Spleen (tissue), 11 donors: ENCODE results near the gene FZD4. TPM values are rescaled to one million over a fixed set of nuclear protein-coding genes. Genes with fewer than 3 reads are reported as not detected.

Experiments used
- DNase-seq: peaks from one replicate; pipeline ENCODE4 v3.0.0-alpha.2; 2020
- H3K27ac ChIP-seq, 8 donors: fragments of 200-600 bp; sonication (generic) in 7 of 8; 1 replicate in 4 of 8; 2 replicates in 4 of 8; pipeline versions ENCODE4 v1.5.0 to v1.8.0; 2016 to 2021; ENCODE audit warnings: inconsistent platforms in 4 of 8, mild to moderate bottlenecking in 4 of 8, moderate library complexity in 1 of 8
- H3K27me3 ChIP-seq, 7 donors: fragments of 200-600 bp; sonication (generic) in 6 of 7; replicated peaks in 1 of 7; 1 replicate in 4 of 7; 2 replicates in 3 of 7; pipeline versions ENCODE4 v1.5.0 to v1.8.0; 2016 to 2021; ENCODE audit warnings: inconsistent platforms in 3 of 7, mild to moderate bottlenecking in 1 of 7
- H3K36me3 ChIP-seq, 6 donors: fragments of 200-600 bp; sonication (generic) in 5 of 6; 1 replicate in 4 of 6; 2 replicates in 2 of 6; pipeline versions ENCODE4 v1.5.0 to v1.8.0; 2016 to 2021; ENCODE audit warnings: inconsistent platforms in 2 of 6
- H3K4me1 ChIP-seq, 6 donors: fragments of 200-600 bp; sonication (generic) in 5 of 6; 1 replicate in 3 of 6; 2 replicates in 3 of 6; pipeline versions ENCODE4 v1.5.0 to v1.8.0; 2016 to 2021; ENCODE audit warnings: inconsistent platforms in 3 of 6
- H3K4me3 ChIP-seq, 8 donors: fragments of 200-600 bp; sonication (generic) in 7 of 8; 1 replicate in 4 of 8; 2 replicates in 4 of 8; pipeline versions ENCODE4 v1.5.0 to v1.8.0; 2016 to 2021; ENCODE audit warnings: inconsistent platforms in 4 of 8, mild to moderate bottlenecking in 4 of 8, moderate library complexity in 2 of 8
- H3K9me3 ChIP-seq, 8 donors: fragments of 200-600 bp; sonication (generic) in 7 of 8; 1 replicate in 4 of 8; 2 replicates in 4 of 8; pipeline versions ENCODE4 v1.5.0 to v1.8.0; 2016 to 2021; ENCODE audit warnings: inconsistent platforms in 4 of 8
- POLR2A ChIP-seq, 3 donors: fragments of 450-650 bp; IDR thresholded peaks; one replicate each; pipeline ENCODE4 v1.5.1; 2017; ENCODE audit warnings: antibody characterized with exemption in 3 of 3, mild to moderate bottlenecking in 1 of 3
- POLR2AphosphoS5 ChIP-seq, 3 donors: sonication (generic); formaldehyde crosslinking; IDR thresholded peaks; one replicate each; pipeline ENCODE4 v1.5.1; 2017; ENCODE audit warnings: antibody characterized with exemption in 3 of 3
- WGBS, 5 donors: extraction: QIAGEN DNeasy Blood & Tissue Kit in 3 of 5; methylation state at CpG; one replicate each; pipeline versions ENCODE4 v1.1.5 to v1.1.7; 2013 to 2018; 5-methylcytosine and 5-hydroxymethylcytosine counted together
- intact Hi-C: fragments of 100-400 bp; cut with DNase I; formaldehyde crosslinking; loops from one replicate; pipeline ENCODE4 v1.15.0; 2023; ENCODE audit warnings: low total_unique reads
- polyA plus RNA-seq, 3 donors: library from polyadenylated mRNA; stranded (reverse); fragments of 200-250 nt; gene quantifications; one replicate each; pipeline ENCODE4 v1.2.1, GENCODE V29; 2013
- total RNA-seq, 7 donors: library from RNA; depleted of rRNA in 3 of 7; stranded (reverse); fragments of >200 nt in 3 of 7; fragmentation: NEBNext Ultra II Directional in 4 of 7; extraction: Animal tissue kit (Norgen Biotek cat#: 25700) in 4 of 7; gene quantifications; one replicate each; pipeline versions ENCODE4 v1.1.0 to v1.2.1, GENCODE V29; 2016 to 2021
- TF ChIP-seq, protein P1 (sequence below), 11 experiments: fragments of 200-600 bp in 7 of 11; fragments of 450-650 bp in 4 of 11; sonication (generic) in 4 of 11; IDR thresholded peaks in 8 of 11; conservative IDR thresholded peaks in 3 of 11; 1 replicate in 7 of 11; 2 replicates in 4 of 11; pipeline versions ENCODE4 v1.4.0 to v1.8.0; 2016 to 2021; ENCODE audit warnings: antibody characterized with exemption in 11 of 11, inconsistent platforms in 4 of 11, mild to moderate bottlenecking in 1 of 11
- donor health status: healthy with polysubstance abuse.
- donor health status: DM: no; HTN: no; CAD: no; lungs with moderate emphysema.
- donor health status: DM: no; HTN: no; CAD: no.
- donor health status: Bipolar disorder and iron deficiency.
- donor health status: healthy.
- donor health status: DM: no; HTN: no; CAD: no.
- donor health status: DM: yes; HTN: yes; CAD: no.

The FZD4 gene
- total and polyA plus RNA-seq, 10 donors, result 3.0 to 46.7 (median 21.7) TPM

DNA sequence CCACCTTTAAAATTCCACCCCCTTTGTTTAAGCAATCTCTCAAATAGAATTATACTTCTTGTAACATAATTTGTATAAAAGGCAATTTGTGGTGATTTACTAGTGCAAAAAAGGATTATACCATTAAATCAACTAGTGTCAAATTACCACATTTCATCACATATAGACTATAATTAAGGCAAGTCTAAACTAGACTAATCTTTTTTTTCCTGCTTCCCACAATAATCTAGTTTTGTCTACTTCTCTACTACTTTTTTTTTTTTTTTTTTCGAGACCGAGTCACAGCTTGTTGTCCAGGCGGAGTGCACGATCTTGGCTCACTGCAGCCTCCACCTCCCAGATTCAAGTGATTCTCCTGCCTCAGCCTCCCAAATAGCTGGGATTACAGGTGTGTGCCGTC lies 36.1 kb upstream of the FZD4 start:
- intact Hi-C loops, result no loop called here
- no peak overlapping the region for H3K4me3 ChIP-seq
- H3K9me3 ChIP-seq, result no peaks in the 10 kb centered on the region
- 88 to 97% (median 95%) methylated on average over 5 of the region's 5 CpGs for WGBS, 5 donors
- no peak overlapping the region for H3K27ac ChIP-seq
- H3K4me1 ChIP-seq, result peaks cover 0 to 4% (median 0%) of the 10 kb centered on the region in 6 donors
- H3K36me3 ChIP-seq, result no peaks in the 10 kb centered on the region
- no peak for TF ChIP-seq POLR2A (IDR thresholded peaks at IDR 0.05)
- TF ChIP-seq POLR2AphosphoS5 (IDR thresholded peaks at IDR 0.05), result no peak
- TF ChIP-seq, protein P1, sequence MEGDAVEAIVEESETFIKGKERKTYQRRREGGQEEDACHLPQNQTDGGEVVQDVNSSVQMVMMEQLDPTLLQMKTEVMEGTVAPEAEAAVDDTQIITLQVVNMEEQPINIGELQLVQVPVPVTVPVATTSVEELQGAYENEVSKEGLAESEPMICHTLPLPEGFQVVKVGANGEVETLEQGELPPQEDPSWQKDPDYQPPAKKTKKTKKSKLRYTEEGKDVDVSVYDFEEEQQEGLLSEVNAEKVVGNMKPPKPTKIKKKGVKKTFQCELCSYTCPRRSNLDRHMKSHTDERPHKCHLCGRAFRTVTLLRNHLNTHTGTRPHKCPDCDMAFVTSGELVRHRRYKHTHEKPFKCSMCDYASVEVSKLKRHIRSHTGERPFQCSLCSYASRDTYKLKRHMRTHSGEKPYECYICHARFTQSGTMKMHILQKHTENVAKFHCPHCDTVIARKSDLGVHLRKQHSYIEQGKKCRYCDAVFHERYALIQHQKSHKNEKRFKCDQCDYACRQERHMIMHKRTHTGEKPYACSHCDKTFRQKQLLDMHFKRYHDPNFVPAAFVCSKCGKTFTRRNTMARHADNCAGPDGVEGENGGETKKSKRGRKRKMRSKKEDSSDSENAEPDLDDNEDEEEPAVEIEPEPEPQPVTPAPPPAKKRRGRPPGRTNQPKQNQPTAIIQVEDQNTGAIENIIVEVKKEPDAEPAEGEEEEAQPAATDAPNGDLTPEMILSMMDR (IDR thresholded peaks at IDR 0.05 in 8 of 11, conservative IDR thresholded peaks at IDR 0.05 in 3 of 11), result no peak
- DNase-seq, result no peak
- H3K27me3 ChIP-seq, result no peaks in the 10 kb centered on the region

DNA sequence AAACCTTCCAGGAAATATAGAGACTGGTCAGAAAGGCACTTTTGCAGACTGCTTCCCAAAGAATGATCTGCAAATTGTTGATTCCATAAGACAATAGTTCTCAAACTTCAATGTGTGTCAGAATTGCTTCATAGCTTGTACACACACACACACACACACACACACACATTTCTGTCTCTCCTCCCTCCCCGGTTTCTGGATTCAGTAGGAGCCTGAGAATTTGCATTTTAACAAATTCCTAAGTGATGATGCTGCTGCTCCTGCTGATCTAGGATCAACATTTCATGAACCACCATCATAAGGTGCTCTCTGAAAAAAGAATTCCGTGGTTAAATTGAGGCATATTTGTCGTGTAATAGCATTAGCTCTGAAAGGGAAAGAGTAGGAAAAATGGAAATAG lies 35.3 kb upstream of the FZD4 start:
- DNase-seq, result no peak
- TF ChIP-seq, protein P1 (IDR thresholded peaks at IDR 0.05 in 8 of 11, conservative IDR thresholded peaks at IDR 0.05 in 3 of 11), result no peak
- TF ChIP-seq POLR2AphosphoS5 (IDR thresholded peaks at IDR 0.05) (no peak), POLR2A (IDR thresholded peaks at IDR 0.05) (no peak)
- Histone ChIP-seq H3K27ac (no peak overlapping the region), H3K4me3 (no peak overlapping the region), H3K27me3 (no peaks in the 10 kb centered on the region), H3K36me3 (no peaks in the 10 kb centered on the region), H3K9me3 (no peaks in the 10 kb centered on the region), H3K4me1 (peaks cover 0 to 4% (median 0%) of the 10 kb centered on the region in 6 donors)
- intact Hi-C loops, result no loop called here
- WGBS, 5 donors, result 77 to 89% (median 86%) methylated on average over 3 of the region's 3 CpGs

DNA sequence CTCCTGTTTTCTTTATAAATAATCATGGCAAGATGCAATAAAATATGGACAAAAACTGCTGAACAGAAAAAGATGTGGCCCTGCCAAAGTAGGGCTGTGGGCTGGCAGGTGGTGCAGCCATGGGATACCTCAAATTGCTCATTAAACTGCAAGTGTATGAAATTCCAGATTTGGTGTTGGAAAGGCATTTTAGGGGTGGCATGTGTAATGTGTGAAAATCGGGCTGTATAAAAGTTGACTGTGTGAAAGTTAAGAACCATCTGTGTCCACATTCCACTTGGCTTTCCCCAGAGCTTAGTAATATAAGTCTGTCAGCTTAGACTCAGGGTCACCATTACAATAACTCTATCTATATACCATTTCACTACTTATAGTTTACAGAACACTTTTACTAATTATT lies 34.8 kb upstream of the FZD4 start:
- Histone ChIP-seq H3K27me3 (no peaks in the 10 kb centered on the region), H3K4me1 (peaks cover 0 to 4% (median 0%) of the 10 kb centered on the region in 6 donors), H3K27ac (no peak overlapping the region), H3K9me3 (no peaks in the 10 kb centered on the region), H3K4me3 (no peak overlapping the region), H3K36me3 (no peaks in the 10 kb centered on the region)
- TF ChIP-seq, protein P1 (IDR thresholded peaks at IDR 0.05 in 8 of 11, conservative IDR thresholded peaks at IDR 0.05 in 3 of 11), result no peak
- TF ChIP-seq POLR2AphosphoS5 (IDR thresholded peaks at IDR 0.05) (no peak), POLR2A (IDR thresholded peaks at IDR 0.05) (no peak)
- WGBS, 5 donors, result 63 to 82% (median 71%) methylated on average over 1 of the region's 1 CpG
- DNase-seq, result no peak
- intact Hi-C loops, result no loop called here

DNA sequence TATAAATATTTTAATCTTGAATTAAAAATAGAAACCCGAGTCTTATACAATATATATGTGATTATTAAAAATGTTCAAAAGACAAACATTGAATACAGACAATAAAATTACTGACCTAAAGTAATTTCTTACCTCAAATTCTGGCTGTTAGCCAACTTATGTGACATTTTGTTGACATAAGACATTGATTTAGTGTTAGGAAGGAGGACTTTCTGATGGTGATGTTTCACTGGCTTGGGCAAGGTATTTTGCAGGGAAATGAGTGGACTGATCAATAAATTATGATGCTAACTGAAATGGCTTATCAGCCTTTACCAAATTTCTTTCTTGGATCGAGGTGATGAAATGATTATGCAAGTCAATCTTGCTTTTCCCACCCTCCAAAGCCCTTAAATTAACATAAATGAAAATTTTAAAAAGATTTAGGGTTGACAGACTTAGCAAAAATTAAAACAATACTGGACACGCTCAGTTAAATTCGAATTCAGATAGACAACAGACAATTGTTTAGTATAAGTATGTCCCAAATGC lies 33.2 kb upstream of the FZD4 start:
- TF ChIP-seq, protein P1 (IDR thresholded peaks at IDR 0.05 in 8 of 11, conservative IDR thresholded peaks at IDR 0.05 in 3 of 11), result no peak
- no peak for TF ChIP-seq POLR2A (IDR thresholded peaks at IDR 0.05)

More for the DNA sequence above, 33.2 kb upstream of the FZD4 start:
- Histone ChIP-seq H3K27me3 (no peaks in the 10 kb centered on the region), H3K9me3 (no peaks in the 10 kb centered on the region), H3K4me3 (no peak overlapping the region), H3K36me3 (no peaks in the 10 kb centered on the region), H3K4me1 (peaks cover 0 to 4% (median 0%) of the 10 kb centered on the region in 6 donors), H3K27ac (no peak overlapping the region)
- 83 to 92% (median 83%) methylated on average over 4 of the region's 4 CpGs for WGBS, 5 donors
- DNase-seq, result no peak
- intact Hi-C loops, result no loop called here
